ENCODE results near the gene FAM120AOS.

The FAM120AOS gene

DNA sequence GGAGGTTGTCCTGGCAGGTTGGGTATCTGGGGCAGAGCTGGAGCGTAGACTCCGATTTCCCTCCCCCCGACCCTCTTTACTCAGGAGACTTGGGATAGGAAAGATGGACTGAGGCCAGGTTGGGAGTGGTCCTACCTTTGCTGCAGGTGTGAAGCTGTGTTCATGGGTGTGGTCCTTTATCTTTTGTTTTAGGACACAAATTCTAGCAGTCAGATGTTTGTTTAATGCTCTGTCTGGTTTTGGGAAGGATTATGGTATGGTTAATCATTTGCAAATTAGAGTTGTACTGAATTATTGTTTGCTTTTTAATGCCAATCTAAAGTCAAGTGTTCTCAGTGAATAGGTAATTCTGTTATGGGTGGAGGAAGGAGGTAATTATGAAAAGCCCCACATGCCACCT, 14.1 kb upstream of the FAM120AOS start:
- ChIA-PET CTCF (interaction anchor here (0.6 to 0.7 kb wide), 2 partner anchors 8 to 86 kb away, joined by 3 to 6 read pairs; no protein-coding TSS in a partner anchor), POLR2A (interaction anchor here (0.7 kb wide), 1 partner anchor 14 kb away, joined by 3 read pairs; the partner anchor contains the start of gene FAM120AOS)
- no peaks in the 10 kb centered on the region for H3K9me3 ChIP-seq (ENCODE audit: control insufficient read depth, insufficient read depth, low read depth, low read length)
- no peak overlapping the region; the same call in 1 of the 2 replicates for H3K27ac ChIP-seq (ENCODE audit: extremely low read depth, low read depth, low read length)
- peaks cover 42% of the 10 kb centered on the region for H3K4me1 ChIP-seq (ENCODE audit: control insufficient read depth, insufficient read depth, low read length)
- no peak overlapping the region for H3K4me3 ChIP-seq (ENCODE audit: low read depth, low read length)
- peaks cover 0 to 8% of the 10 kb centered on the region in 2 experiments; a peak in 1 of 3 replicates for H3K36me3 ChIP-seq (ENCODE audit: control insufficient read depth in 2 of 2, insufficient read depth in 1 of 2, low read length in 2 of 2)
- TF ChIP-seq, protein P1, sequence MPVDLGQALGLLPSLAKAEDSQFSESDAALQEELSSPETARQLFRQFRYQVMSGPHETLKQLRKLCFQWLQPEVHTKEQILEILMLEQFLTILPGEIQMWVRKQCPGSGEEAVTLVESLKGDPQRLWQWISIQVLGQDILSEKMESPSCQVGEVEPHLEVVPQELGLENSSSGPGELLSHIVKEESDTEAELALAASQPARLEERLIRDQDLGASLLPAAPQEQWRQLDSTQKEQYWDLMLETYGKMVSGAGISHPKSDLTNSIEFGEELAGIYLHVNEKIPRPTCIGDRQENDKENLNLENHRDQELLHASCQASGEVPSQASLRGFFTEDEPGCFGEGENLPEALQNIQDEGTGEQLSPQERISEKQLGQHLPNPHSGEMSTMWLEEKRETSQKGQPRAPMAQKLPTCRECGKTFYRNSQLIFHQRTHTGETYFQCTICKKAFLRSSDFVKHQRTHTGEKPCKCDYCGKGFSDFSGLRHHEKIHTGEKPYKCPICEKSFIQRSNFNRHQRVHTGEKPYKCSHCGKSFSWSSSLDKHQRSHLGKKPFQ (tag by site-specific recombination; IDR thresholded peaks at IDR 0.05), result 0 out of 2 replicates have a peak, but pooled peaks have one; percentile 10
- TF ChIP-seq SETDB1 (IDR thresholded peaks at IDR 0.05; ENCODE audit: insufficient read length, low read length), result no peak

DNA sequence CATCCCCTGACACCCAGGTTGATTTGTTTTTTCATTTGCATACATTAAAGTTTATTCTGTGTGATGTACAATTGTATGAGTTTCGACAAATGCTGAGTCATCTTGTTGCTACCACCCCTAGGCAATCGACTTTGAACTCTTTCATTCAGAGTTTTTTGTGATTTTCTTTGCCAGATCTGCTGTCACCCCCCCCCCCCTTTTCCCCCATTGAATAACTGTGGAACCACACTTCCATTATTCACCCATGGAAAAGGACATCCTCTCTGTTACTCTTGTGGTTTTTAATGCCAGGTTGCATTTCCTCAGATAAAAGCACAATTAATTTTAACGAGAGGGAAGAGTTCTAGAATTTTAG, 13.7 kb upstream of the FAM120AOS start:
- CTCF ChIA-PET, result interaction anchor here (0.6 to 0.7 kb wide), 2 partner anchors 8 to 86 kb away, joined by 3 to 6 read pairs; no protein-coding TSS in a partner anchor
- H3K4me3 ChIP-seq (ENCODE audit: low read depth, low read length), result no peak overlapping the region
- TF ChIP-seq ZBTB17 (tag by site-specific recombination; IDR thresholded peaks at IDR 0.05), result 0 out of 2 replicates have a peak, but pooled peaks have one; percentile 24
- TF ChIP-seq ZNF10 (tag by site-specific recombination; IDR thresholded peaks at IDR 0.05), result no peak
- no peak for TF ChIP-seq ZNF555 (tag by site-specific recombination; conservative IDR thresholded peaks at IDR 0.05)
- no peak for TF ChIP-seq ZNF133 (tag by site-specific recombination; IDR thresholded peaks at IDR 0.05)
- no peak for TF ChIP-seq ZNF239 (tag by site-specific recombination; IDR thresholded peaks at IDR 0.05)
- no peak for TF ChIP-seq AEBP2 (tag by site-specific recombination; IDR thresholded peaks at IDR 0.05; ENCODE audit: borderline replicate concordance)
- TF ChIP-seq ZNF19 (tag by site-specific recombination; IDR thresholded peaks at IDR 0.05; ENCODE audit: low read depth), result no peak
- no peak for TF ChIP-seq ZNF175 (tag by site-specific recombination; IDR thresholded peaks at IDR 0.05)
- peak; percentile 49; the same call in 1 of the 2 replicates for TF ChIP-seq FEZF1 (tag by site-specific recombination; IDR thresholded peaks at IDR 0.05)
- TF ChIP-seq HIC1 (tag by site-specific recombination; IDR thresholded peaks at IDR 0.05), result no peak
- TF ChIP-seq ZNF701 (tag by site-specific recombination; IDR thresholded peaks at IDR 0.05), result no peak
- TF ChIP-seq, protein P2, sequence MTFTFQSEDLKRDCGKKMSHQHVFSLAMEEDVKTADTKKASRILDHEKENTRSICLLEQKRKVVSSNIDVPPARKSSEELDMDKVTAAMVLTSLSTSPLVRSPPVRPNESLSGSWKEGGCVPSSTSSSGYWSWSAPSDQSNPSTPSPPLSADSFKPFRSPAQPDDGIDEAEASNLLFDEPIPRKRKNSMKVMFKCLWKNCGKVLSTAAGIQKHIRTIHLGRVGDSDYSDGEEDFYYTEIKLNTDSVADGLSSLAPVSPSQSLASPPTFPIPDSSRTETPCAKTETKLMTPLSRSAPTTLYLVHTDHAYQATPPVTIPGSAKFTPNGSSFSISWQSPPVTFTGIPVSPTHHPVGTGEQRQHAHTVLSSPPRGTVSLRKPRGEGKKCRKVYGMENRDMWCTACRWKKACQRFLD (tag by site-specific recombination; IDR thresholded peaks at IDR 0.05), result no peak
- TF ChIP-seq, protein P3, sequence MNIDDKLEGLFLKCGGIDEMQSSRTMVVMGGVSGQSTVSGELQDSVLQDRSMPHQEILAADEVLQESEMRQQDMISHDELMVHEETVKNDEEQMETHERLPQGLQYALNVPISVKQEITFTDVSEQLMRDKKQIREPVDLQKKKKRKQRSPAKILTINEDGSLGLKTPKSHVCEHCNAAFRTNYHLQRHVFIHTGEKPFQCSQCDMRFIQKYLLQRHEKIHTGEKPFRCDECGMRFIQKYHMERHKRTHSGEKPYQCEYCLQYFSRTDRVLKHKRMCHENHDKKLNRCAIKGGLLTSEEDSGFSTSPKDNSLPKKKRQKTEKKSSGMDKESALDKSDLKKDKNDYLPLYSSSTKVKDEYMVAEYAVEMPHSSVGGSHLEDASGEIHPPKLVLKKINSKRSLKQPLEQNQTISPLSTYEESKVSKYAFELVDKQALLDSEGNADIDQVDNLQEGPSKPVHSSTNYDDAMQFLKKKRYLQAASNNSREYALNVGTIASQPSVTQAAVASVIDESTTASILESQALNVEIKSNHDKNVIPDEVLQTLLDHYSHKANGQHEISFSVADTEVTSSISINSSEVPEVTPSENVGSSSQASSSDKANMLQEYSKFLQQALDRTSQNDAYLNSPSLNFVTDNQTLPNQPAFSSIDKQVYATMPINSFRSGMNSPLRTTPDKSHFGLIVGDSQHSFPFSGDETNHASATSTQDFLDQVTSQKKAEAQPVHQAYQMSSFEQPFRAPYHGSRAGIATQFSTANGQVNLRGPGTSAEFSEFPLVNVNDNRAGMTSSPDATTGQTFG (tag by site-specific recombination; IDR thresholded peaks at IDR 0.05; ENCODE audit: borderline replicate concordance), result no peak
- TF ChIP-seq SP7 (tag by site-specific recombination; IDR thresholded peaks at IDR 0.05), result 0 out of 2 replicates have a peak, but pooled peaks have one; percentile 32
- no peak for TF ChIP-seq ZNF560 (tag by site-specific recombination; IDR thresholded peaks at IDR 0.05; ENCODE audit: borderline replicate concordance)
- no peak for TF ChIP-seq ZNF302 (tag by site-specific recombination; IDR thresholded peaks at IDR 0.05; ENCODE audit: low read depth)
- TF ChIP-seq ZNF362 (tag by site-specific recombination; IDR thresholded peaks at IDR 0.05), result no peak
- TF ChIP-seq ZNF621 (tag by site-specific recombination; IDR thresholded peaks at IDR 0.05), result no peak
- TF ChIP-seq ZNF26 (tag by site-specific recombination; IDR thresholded peaks at IDR 0.05), result no peak
- TF ChIP-seq ZNF677 (tag by site-specific recombination; IDR thresholded peaks at IDR 0.05), result no peak
- TF ChIP-seq ZNF223 (tag by site-specific recombination; IDR thresholded peaks at IDR 0.05), result no peak

More for the DNA sequence above, 13.7 kb upstream of the FAM120AOS start:
- H3K4me1 ChIP-seq (ENCODE audit: control insufficient read depth, insufficient read depth, low read length), result peaks cover 42% of the 10 kb centered on the region
- H3K9me3 ChIP-seq (ENCODE audit: control insufficient read depth, insufficient read depth, low read depth, low read length), result no peaks in the 10 kb centered on the region
- POLR2A ChIA-PET, result interaction anchor here (0.7 kb wide), 1 partner anchor 14 kb away, joined by 3 read pairs; the partner anchor contains the start of gene FAM120AOS
- no peak overlapping the region; the same call in 1 of the 2 replicates for H3K27ac ChIP-seq (ENCODE audit: extremely low read depth, low read depth, low read length)
- H3K36me3 ChIP-seq (ENCODE audit: control insufficient read depth in 2 of 2, insufficient read depth in 1 of 2, low read length in 2 of 2), result peaks cover 0 to 8% of the 10 kb centered on the region in 2 experiments; a peak in 1 of 3 replicates

Measured in HEK293 (cell line).